ENCODE results near the gene PHAF1. TPM values are rescaled to one million over a fixed set of nuclear protein-coding genes. Genes with fewer than 3 reads are reported as not detected.
A peak's percentile ranks its signal among the peaks of the same experiment; 100 is the strongest.

The PHAF1 gene
- total and polyA plus RNA-seq, 2 of the 13 experiments (the other 11 are each of a cell fraction or from before 2014, with no cell fraction given), result 48.3 to 174 TPM

GRCh38 chr16:67191995-67192681 lies 82.4 kb downstream of the PHAF1 start, which contains the start of gene E2F4 (continued):
- TF ChIP-seq HMGA1 (CRISPR knock-in tag; conservative IDR thresholded peaks at IDR 0.05) (no peak), RERE (CRISPR knock-in tag; IDR thresholded peaks at IDR 0.05; ENCODE audit: low read depth) (no peak), ZNF510 (CRISPR knock-in tag; IDR thresholded peaks at IDR 0.05; ENCODE audit: low read depth) (no peak), SYNCRIP (IDR thresholded peaks at IDR 0.05; ENCODE audit: insufficient read depth, low read depth, low read length) (no peak), ZNF33A (CRISPR knock-in tag; IDR thresholded peaks at IDR 0.05; ENCODE audit: borderline replicate concordance) (no peak), HOXA5 (CRISPR knock-in tag; IDR thresholded peaks at IDR 0.05) (peak; percentile 82), NR1H2 (CRISPR knock-in tag; IDR thresholded peaks at IDR 0.05; ENCODE audit: borderline replicate concordance, low read depth) (no peak), ZNF781 (CRISPR knock-in tag; IDR thresholded peaks at IDR 0.05; ENCODE audit: borderline replicate concordance, not compliant biosample characterization) (no peak), THAP11 (CRISPR knock-in tag; IDR thresholded peaks at IDR 0.05) (peak; percentile 95), TOPORS (CRISPR knock-in tag; IDR thresholded peaks at IDR 0.05) (peak; percentile 69; the same call in 1 of the 2 replicates), ZNF605 (CRISPR knock-in tag; IDR thresholded peaks at IDR 0.05) (no peak), ZNF772 (CRISPR knock-in tag; IDR thresholded peaks at IDR 0.05) (peak; percentile 72; the same call in 1 of the 2 replicates), NCOA1 (CRISPR knock-in tag; IDR thresholded peaks at IDR 0.05) (no peak), ZNF670 (CRISPR knock-in tag; IDR thresholded peaks at IDR 0.05; ENCODE audit: borderline replicate concordance) (no peak), HOXA7 (CRISPR knock-in tag; IDR thresholded peaks at IDR 0.05) (no peak), HDAC6 (IDR thresholded peaks at IDR 0.05; ENCODE audit: low read depth, low read length) (no peak)
- TF ChIP-seq, protein P1, sequence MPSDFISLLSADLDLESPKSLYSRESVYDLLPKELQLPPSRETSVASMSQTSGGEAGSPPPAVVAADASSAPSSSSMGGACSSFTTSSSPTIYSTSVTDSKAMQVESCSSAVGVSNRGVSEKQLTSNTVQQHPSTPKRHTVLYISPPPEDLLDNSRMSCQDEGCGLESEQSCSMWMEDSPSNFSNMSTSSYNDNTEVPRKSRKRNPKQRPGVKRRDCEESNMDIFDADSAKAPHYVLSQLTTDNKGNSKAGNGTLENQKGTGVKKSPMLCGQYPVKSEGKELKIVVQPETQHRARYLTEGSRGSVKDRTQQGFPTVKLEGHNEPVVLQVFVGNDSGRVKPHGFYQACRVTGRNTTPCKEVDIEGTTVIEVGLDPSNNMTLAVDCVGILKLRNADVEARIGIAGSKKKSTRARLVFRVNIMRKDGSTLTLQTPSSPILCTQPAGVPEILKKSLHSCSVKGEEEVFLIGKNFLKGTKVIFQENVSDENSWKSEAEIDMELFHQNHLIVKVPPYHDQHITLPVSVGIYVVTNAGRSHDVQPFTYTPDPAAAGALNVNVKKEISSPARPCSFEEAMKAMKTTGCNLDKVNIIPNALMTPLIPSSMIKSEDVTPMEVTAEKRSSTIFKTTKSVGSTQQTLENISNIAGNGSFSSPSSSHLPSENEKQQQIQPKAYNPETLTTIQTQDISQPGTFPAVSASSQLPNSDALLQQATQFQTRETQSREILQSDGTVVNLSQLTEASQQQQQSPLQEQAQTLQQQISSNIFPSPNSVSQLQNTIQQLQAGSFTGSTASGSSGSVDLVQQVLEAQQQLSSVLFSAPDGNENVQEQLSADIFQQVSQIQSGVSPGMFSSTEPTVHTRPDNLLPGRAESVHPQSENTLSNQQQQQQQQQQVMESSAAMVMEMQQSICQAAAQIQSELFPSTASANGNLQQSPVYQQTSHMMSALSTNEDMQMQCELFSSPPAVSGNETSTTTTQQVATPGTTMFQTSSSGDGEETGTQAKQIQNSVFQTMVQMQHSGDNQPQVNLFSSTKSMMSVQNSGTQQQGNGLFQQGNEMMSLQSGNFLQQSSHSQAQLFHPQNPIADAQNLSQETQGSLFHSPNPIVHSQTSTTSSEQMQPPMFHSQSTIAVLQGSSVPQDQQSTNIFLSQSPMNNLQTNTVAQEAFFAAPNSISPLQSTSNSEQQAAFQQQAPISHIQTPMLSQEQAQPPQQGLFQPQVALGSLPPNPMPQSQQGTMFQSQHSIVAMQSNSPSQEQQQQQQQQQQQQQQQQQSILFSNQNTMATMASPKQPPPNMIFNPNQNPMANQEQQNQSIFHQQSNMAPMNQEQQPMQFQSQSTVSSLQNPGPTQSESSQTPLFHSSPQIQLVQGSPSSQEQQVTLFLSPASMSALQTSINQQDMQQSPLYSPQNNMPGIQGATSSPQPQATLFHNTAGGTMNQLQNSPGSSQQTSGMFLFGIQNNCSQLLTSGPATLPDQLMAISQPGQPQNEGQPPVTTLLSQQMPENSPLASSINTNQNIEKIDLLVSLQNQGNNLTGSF (CRISPR knock-in tag; IDR thresholded peaks at IDR 0.05), result no peak; the same call in none of the 2 replicates

Data from HepG2 (cell line).